Measurements from ENCODE around the gene DLGAP1.

Gene DLGAP1

DNA sequence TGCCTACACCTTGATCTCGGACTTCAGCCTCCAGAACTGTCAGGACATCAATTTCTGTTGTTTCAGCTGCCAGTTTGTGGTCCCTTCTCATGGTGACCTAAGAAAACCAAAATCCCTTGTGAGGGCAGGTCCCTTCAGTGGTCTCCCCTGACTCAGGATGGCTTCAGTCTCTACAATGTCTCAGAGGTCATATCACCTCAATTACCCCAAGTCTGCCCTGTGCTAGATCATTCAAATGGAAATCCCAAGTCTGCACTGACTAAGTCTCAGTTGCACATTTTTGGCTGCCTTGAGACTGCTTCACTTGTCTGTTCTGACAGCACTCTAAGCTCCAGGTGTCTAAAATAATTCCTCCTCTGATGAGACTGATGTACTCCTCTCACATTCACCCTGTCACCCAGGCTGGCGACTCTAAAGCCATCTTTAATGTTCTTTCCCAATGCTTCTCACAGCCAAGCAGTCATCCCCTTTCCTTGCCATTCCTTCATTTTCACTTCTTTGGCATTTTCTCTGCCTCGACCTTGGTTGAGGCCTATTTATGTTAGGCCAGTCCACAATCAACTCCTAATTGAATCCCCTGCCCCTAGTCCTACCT, 470.8 kb downstream of the DLGAP1 start:
- DNase-seq, result no peak

DNA sequence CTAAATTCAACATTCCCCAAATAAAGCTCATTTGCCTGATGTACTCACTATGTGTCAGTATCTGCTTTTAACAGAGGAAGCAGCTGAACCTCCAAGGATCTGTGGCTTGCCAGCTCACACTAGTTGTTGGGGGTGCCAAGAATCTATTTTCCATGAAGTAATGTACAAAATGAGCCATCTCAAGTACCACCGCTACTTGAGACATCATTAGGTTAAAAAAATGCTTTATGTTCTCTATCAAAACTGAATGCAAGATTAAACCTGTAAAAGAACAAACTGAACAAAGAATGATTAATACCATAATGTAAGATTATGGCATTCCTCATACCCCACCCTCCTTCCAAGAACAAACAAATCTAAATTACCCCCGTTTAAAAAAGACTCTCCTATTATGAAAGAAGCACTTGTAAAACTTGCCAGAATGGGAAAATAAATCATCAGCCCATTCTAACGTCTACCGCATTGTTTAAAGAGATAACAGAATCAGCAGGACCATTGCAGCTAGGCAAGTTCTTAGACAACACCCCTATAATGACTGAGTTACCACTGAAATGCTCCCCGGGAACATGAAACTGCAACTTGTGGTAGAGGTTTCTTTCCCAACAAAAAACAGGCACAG, 471.6 kb downstream of the DLGAP1 start:
- no peak for DNase-seq

DNA sequence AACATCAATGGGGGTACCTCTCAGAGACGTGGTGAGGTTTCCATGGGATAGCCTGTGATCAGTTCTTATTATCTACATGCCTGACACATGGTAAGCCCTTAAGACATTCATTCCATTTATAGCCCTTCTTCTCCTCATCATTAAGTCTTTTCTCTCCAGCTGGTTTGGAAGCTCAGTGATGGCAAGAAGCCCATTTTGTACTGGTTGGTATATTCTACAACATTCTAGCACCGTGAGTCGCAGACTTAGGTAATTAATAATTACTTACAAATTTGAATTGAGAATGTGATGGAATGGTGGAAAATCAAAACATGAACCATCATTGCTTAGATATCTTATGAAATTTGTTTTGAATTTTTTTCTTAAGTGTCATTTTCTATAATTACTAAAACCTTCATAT, 472.6 kb downstream of the DLGAP1 start:
- no peak for DNase-seq

DNA sequence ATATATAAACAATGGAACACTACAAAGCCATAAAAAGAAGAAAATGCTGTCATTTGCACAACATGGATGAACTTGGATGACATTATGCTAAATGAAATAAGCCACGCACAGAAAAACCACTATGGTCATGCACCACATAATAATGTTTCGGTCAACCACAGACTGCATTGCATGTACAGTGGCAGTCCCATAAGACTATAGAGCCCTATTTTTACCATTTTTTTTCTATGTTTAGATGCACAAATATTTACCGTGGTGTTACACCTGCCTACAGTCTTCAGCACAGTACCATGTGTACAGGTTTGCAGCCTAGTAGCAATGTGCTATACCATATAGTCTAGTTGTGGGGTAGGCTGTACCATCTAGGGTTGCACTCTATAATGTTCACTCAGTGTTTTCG, 476.1 kb downstream of the DLGAP1 start:
- DNase-seq, result no peak

DNA sequence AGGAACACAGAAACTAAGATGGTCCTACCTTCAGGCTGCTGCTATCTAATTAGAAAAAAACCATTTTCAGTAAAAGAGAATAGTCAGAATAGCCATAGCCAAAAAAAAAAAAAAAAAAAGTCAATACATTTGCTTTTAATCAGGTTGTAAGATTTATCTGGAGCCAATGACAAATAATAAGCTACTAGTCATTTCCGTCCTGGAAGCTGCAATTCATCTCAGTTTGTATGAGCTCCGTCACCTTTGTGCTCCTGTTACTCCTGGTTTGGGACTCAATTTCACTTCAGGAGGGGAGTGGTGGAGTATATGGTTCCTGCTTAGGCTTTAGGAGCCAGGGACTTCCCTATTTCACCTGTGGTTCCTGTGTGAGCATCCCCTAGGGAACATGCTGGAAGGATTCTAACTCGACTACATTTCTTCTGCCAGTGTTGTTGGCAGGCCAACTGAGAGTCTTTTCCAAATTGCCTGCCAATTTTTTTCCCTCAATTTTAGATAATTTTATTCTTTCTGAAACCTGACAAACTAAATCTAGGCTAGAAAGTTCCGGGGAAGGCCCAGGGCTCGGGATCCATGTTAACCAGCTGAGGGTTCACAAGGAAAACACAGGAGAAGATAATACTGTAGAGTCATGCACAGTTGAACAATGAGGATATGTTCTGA, 481.8 kb downstream of the DLGAP1 start:
- DNase-seq, result no peak

DNA sequence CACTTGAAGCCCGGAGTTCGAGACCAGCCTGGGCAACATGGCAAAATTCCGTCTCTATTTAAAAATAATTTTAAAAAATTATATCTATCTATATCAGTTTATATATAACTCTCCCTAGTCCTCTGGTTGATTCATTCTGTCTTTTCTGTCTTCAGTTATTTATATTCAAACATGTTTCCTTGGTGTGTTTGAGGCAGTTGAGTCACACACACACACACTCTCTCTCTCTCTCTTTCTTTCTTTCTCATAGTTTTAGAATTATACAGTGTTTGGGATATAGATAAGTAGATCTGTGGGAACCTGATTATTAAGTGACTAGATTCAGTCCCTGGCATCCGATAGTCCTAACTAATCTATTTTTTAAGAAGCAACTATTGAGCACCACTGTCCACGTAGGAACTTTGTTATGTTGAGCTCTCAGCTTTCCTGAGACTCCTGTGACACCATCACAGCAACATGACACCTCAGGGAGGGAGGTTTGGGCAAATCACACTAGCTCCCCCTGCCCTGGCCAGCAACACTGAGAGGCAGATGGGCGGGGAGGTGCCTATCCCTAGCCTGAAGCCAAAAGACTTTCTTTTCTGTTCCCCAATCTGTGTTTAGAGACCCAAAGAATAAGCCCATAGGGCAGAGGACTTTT, 482.7 kb downstream of the DLGAP1 start:
- no peak for DNase-seq

DNA sequence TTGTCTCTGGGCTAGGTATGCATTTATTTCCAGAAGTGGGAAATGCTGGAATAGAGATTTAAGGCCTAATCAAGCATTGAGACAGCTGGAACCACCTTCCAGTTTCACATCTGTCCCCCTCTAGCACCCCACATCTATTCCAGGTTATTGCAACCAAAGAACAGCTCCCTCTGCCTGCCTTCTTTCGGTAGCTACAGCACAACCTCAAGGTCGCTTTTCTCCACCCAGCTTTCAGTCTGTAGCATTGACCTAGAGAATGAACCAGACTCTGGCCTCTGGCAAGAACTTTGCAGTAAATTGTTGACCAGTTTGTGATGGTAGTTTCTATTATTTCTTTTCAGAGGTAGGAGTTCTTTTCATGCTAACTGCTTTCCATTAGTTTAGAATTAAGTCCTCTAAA, 484.2 kb downstream of the DLGAP1 start:
- DNase-seq, result no peak

DNA sequence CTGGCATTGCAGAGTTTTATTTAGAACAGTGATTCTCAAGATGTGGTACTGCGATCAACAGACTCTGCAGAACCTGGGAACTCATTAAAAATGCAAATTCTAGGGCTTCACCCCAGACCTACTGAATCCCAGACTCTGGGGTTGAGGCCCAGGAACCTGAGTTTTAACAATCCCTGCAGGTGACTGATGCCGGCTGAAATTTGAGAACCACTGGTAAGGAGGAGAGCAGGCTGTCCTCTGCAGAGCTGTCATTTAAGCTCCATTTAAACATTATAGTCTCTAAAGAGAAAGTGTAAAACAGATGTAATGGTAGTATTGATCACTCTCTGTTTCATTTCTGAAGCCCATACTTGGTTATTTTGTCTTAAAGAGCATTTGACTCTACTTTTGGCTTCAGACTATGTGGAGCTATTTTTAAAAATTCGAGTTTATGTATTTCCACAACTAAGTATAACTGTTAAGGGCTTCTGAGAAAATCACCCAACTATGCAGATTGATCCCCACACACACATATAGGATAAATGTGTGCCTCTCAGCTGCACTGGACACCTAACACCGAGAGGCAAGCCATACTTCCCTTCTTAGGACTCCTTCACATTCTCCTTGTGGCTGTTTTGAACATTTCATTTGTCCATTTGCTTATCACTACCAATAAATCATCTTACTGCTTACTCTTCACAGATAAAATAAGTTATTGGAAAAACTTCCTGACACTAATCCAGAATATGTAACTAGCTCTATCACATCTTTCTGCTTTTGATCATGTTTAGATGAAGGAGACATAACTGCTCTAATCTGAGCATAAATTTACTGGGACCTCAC, 487.5 kb downstream of the DLGAP1 start:
- DNase-seq, result no peak

DNA sequence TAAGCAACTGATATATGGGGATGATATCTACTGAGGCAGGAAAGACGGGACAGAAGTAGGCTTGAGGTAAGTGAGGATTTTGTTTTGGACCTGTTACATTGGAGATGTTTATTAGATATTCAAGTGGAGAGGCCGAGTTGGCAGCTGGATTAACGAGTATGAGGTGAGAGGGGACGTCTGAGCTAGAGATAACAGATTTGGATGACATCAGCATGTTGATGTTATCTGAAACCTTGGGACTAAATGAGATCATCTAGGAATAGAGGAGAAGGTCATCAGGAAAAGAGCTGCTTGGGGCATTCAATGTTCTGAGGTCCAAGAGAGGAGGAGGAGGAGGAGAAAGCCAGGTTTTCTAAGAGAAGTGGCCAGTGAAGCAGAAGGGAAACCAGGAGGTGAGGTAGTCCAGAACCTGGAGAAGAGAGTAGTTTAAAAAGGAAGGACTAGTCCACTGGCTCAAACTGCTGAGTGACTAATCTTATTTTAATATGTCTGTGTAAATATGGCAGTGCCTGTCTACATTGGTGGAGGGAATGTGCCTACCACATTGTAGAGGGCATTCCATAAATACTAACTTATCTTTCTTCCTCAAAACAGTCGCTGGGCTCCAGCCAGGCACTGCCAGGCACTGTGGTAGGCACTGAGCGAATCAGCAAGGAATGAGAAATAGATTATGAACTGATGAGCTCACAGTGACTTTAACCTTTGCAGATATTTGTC, 488.3 kb downstream of the DLGAP1 start:
- no peak for DNase-seq

DNA sequence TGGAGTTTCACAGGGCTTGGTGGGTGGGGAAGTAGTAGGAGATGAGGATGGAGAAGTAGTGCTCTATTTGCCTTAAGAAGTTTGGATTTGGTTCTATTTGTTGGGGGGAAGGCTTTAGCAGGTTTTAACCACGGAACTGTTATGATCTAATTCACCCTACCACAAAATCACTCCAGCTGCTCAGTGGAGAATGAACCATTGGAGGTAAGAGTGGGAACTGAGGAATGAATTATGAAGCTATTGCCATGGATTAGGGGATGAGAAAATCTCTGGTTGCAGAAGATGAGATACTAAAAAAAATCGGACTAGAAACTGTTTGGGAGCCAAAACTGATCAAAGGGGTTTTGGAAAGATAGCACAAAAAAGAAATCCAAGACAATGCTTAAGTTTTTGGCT, 488.9 kb downstream of the DLGAP1 start:
- no peak for DNase-seq

DNA sequence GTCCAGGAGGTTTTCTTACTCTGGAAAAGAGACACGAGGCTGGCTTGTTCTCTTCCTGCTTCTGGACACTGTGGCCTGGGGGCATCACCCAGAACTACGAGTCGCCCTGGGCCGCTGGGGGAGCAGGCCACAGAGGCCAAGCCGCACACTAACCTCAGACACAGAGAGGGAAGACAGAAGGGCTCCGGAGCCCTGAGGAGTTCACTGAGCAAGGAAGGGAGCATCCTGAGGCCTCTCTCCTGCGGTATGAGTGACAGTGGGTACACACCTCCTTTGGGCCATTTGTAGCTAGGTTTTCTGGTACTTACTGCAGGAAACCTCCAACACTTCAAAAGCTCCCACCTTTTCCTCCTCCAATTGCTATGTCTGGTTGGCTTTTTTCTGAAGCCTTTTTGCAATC, 494.1 kb downstream of the DLGAP1 start:
- DNase-seq, result no peak

DNA sequence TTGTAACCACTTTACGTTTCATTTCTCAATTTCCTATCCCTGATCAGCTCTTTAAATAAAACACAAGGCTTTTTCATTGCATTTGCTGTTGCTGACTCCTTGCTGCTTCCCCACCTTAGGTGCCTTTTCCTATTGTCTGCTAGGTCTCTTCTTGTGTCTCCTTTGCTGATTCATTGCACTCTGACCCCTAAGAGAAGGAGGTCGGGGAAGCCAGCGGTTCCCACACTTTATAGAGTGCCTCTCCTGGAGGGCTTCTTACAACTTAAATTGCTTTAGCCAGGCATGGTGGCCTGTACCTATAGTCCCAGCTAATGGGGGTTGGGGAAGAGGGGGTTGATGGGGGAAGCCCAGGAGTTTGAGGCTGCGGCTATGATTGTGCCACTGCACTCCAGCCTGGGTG, 495.0 kb downstream of the DLGAP1 start:
- no peak for DNase-seq

DNA sequence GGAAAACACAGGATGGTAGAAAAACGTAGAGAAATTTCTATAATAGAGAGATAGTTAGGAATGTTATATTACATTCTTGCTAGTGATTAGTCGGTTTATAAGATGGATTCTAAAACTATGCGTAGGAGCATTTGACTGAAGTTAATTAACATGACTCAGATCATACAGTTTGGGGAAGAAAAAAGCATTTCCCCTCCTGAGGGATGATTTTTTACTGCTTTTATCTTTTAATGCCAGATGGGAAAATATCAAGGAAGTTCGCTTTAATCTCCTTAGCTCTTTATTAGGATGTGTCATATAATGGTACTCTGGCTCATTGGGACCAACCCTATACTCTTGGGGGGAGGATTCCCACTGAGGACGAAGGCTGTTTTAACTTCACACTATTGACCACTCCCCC, 503.1 kb downstream of the DLGAP1 start:
- DNase-seq, result no peak

DNA sequence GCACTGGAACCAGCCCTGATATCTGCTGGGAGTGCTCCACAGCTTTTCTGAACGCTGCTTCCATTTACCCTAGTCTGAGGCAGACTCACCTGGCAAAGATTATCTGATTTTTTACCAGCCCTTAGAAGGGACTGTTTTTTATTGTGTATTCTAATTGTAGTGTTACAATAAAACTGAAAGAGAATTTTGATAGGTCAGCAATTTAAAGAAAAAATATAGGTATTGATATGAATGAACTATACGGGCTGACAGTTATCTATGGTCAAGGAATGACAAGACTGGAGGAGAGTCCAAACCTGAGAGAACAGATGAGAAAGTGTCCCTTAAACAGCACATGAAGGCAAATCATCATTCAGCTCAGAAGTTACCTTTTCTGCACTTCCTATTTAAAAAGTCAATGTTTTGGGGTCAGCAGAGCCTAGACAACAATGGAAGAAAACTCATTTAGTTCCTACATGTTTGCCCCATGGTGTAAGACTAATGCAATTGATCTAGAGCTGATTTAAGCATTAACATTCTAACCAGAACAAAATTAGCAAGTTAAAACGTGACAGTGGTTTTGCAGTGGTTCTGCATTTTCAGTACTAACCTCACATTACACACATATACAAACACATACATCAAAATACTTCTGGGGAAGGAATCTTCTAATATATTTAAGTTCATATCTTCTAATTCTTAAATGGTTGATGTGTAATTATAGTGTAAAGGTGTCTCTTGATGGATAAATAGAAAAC, 504.3 kb downstream of the DLGAP1 start:
- DNase-seq, result no peak

DNA sequence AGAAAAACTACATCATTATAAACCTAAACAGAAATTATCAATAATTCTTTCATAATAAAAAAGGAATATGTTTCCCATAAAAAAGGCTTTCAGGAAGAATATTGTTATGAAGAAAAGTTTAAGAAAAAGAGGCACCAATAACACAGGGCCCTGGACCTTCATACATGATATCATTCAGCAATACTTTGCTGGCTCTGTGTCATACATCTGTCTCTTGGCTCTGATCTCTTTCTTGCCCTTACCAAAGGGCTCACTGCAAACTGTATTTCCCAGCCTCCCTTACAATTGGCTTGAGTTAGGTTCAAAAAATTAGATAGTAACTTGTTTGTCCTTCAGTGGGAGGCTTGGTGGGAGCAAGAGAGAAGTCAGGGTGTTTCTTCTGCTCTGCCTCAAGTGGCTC, 506.1 kb downstream of the DLGAP1 start:
- no peak for DNase-seq

DNA sequence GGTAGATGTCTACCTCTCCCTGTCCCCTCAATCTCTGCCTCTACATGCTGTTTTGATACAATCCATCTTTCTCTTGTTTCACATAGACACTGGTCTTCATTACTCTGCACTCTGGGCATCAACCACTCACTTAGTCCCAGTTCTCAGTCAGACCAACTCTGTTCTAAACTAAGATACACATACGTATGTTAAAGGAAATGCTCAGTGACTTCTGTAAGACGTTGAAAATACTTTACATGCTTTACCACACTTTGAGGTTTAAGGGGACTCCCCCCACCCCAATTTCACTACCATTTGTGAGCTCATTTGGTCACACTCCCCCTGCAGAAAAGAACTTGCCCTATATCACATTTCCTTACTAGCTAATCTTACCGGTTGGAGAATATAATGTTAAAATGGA, 507.7 kb downstream of the DLGAP1 start:
- DNase-seq, result no peak

DNA sequence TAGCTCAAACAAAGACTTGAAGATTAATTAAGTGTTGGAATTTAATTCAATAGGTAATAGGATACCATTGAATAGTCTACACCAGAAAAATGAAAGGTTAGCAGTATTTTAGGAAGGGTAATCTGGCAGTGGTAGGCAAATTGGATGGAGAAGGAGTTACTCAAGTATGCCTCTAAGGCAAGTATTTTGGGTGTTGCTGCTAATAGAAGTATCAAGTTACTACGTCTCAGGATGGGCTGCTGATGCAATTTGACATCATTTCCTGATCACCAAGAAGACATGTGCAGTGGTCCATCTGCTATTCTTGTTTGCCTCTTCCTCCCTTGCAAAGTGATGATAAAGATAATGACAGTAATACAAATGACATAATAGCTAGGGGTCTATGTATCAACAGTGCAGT, 519.8 kb downstream of the DLGAP1 start:
- no peak for DNase-seq

DNA sequence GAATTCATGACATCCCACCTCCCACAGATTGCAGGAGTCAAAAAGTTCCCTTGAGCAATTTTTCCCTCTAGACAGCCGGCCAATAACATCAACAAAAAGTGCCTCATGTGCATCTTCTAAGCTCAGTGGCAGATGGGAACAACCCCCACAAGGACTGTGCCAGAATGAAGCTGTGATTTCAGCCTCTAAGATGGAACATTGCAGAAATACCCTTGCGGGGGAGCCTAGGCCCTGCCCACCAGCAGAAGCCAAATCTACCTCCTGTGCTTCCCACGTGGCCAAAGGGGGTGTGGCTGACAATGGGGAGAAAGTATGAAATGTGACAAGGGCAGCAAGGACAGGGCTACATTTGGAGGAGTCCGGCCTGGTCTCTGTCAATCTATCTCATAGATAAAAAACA, 522.8 kb downstream of the DLGAP1 start:
- DNase-seq, result no peak

DNA sequence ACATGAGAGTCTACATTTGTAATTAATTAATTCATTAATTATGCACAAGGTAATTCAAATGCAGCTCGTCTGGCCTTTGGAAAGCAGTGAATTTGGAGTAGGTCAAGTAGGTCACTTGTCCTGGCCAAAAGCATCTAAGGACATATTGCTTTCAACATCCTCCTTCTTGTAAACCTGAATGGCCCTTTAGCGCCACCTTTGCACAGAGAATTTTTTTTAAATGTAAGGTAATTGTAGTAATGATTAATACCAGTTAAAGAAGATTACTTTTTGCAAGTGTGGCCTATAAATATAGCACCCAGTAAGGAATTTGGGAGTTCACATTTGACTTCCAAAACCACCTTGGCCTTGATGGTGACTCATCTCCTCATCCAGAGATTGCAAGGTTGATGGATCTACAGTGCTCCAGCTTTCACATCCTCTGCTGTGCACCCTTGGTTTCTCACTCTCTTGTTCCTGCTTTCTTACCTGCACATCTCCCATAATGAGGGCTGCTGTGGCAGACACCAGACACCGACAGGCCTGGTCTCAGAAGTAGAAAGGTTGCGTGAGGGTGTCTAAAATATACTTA, 523.5 kb downstream of the DLGAP1 start:
- DNase-seq, result no peak

DNA sequence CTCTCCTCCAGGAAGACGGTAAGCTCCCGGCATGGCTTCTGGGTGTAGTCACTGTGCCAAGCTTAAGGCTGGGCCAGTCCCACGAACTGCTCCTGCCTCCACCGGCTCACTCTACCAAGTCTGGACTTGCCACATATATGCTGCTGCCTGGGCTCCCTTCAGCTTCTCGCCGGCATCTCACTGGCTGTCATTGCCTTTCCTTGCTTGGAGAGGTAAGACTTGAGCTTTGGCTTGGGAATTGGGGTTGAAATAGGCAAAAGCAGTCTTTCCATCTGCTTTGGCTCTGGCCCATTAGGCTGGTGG, 524.1 kb downstream of the DLGAP1 start:
- no peak for DNase-seq

DNA sequence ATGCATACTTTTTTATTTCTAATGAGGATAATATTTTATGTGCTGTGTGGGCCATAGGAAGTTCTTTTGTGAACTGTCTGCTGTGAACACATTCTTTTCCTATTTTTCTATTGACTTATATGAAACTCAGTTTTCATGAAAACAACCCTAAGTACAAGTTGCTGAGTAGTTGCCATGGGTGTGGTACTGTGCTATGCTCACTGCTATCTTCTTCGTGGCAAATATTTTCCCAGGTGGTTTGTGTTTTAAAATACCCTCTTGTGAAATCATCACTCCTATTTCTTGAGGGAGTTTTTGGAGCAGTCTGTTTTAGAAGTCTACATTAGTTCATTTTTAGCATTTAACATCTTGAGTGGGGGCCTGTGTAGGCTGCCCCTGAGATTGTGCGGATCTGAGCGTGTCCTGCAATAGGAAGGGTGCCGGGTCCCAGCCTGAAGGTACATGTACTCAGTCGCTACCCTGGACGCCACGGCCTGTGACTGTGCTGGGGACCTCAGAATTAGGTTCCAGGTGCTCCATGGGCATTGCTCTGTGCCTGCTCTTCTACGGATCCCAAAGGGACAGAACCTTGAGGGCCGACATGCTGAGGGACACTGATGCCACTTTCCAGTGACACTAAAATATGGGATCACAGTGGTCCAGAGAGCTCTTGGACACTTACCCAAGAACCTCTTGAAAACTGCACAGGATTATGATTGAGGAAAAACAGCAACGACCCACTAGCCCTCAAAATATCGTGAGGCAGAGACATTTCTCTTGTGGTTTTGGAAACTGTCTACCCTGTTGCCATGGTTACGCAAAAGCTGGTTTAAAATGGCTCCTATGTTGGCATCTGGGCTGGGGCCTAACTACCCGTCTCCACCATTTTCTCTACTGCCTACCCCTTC, 524.7 kb downstream of the DLGAP1 start:
- DNase-seq, result no peak

Data from activated CD4-positive, alpha-beta T cell treated with anti-CD3 and anti-CD28 coated beads for 4 hours (primary cell).